ENCODE measurements around the gene EPHA1.

EPHA1 gene

DNA sequence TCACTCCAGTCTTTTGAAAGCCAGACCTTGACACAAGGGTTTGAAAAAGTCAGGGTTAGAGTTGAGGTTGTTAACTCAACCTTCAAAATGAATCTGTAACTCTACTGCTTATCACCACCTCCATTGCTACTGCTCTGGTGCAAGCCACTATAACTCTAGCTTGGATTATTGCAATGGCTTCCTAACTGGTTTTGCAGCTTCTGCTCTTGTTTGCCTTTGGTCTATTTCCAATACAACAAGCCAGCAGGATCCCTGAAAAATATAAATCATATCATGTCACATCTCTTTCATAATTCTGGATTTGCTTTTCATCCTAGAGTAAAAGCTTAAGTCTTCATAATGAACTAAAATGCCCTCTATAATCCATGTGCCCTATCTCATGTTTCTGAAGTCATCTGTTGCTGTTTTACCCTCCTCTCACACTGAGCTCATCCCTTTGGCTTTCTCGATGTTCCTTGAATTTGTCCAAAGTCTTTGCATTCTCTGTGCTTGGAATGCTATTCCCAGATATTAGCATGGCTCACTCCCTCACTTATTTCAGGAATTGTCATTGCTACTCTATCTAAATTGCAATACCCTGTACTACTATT, 45.5 kb upstream of the EPHA1 start:
- DNase-seq: no peak
- Histone ChIP-seq H3K4me3 (ENCODE audit: low read depth, low read length) (no peak overlapping the region), H3K9me3 (ENCODE audit: severe bottlenecking) (no peaks in the 10 kb centered on the region), H3K27me3 (ENCODE audit: insufficient read depth, low read depth, severe bottlenecking) (no peaks in the 10 kb centered on the region), H3K36me3 (no peaks in the 10 kb centered on the region), H3K27ac (no peak overlapping the region)
- TF ChIP-seq, protein P1, sequence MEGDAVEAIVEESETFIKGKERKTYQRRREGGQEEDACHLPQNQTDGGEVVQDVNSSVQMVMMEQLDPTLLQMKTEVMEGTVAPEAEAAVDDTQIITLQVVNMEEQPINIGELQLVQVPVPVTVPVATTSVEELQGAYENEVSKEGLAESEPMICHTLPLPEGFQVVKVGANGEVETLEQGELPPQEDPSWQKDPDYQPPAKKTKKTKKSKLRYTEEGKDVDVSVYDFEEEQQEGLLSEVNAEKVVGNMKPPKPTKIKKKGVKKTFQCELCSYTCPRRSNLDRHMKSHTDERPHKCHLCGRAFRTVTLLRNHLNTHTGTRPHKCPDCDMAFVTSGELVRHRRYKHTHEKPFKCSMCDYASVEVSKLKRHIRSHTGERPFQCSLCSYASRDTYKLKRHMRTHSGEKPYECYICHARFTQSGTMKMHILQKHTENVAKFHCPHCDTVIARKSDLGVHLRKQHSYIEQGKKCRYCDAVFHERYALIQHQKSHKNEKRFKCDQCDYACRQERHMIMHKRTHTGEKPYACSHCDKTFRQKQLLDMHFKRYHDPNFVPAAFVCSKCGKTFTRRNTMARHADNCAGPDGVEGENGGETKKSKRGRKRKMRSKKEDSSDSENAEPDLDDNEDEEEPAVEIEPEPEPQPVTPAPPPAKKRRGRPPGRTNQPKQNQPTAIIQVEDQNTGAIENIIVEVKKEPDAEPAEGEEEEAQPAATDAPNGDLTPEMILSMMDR (IDR thresholded peaks at IDR 0.05; ENCODE audit: low read depth, low read length): no peak

DNA sequence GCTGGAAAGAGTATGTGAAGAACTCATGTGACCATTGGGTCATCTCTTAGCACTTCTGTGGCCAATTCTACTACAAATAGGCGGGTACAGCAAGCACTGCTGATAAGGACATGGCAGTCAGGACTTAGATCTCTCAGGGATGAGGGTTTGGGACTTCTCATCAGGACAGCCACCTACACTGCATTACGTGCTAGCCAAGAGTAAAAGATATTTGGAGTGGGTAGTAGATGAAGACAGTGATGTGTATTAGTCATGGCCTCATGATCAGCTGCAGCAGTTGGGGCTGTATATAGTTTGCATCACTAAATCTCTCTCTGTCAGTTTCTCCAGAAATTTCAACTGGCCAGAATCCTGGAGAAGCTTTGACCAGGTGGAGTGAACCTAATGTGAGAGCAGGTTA, 43.8 kb upstream of the EPHA1 start:
- no peak overlapping the region for H3K4me3 ChIP-seq (ENCODE audit: low read depth, low read length)
- no peaks in the 10 kb centered on the region for H3K27me3 ChIP-seq (ENCODE audit: insufficient read depth, low read depth, severe bottlenecking)
- no peaks in the 10 kb centered on the region for H3K9me3 ChIP-seq (ENCODE audit: severe bottlenecking)
- TF ChIP-seq, protein P1 (IDR thresholded peaks at IDR 0.05; ENCODE audit: low read depth, low read length): no peak
- DNase-seq: no peak
- H3K36me3 ChIP-seq: no peaks in the 10 kb centered on the region
- H3K27ac ChIP-seq: no peak overlapping the region

DNA sequence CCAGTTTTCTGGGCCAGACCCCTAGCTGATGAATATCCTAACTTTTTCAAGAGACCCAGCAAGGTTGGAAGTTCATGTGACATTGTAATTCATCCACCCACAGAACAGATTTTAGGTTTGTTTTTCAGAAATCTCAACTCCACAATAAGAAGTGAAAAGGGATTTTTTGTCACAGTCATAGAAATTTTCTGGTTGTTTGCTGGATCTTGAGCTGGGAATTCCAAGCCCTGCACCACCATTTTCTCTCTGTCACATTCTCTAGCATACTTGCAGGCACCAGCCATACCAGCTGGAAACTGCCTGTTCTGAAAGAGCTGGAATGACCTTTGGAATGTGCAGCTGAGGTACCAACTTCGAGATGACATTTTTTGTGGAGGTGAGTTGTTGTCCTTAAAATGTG, 43.1 kb upstream of the EPHA1 start:
- Histone ChIP-seq H3K36me3 (no peaks in the 10 kb centered on the region), H3K27me3 (ENCODE audit: insufficient read depth, low read depth, severe bottlenecking) (no peaks in the 10 kb centered on the region), H3K27ac (no peak overlapping the region), H3K4me3 (ENCODE audit: low read depth, low read length) (no peak overlapping the region), H3K9me3 (ENCODE audit: severe bottlenecking) (no peaks in the 10 kb centered on the region)
- TF ChIP-seq, protein P1 (IDR thresholded peaks at IDR 0.05; ENCODE audit: low read depth, low read length): no peak
- DNase-seq: no peak

DNA sequence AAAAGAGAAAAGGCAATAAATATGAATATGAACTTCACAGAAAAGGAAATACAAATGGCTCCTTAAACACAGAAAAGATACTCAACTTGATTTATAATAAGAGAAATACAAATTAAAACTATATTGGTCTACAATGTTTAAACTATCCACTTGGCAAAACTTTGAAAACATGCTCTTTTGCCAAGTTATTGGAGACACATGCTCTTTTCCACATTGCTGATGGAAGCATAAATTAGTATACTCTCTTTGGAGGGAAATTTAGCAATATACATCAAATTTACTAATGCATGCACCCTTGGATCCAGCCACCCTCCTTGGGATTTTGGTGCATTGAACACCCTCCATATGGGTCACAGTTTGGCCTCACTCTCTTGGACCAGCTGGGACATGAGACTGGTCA, 42.5 kb upstream of the EPHA1 start:
- no peak for DNase-seq
- H3K27ac ChIP-seq: no peak overlapping the region
- TF ChIP-seq, protein P1 (IDR thresholded peaks at IDR 0.05; ENCODE audit: low read depth, low read length): no peak

DNA sequence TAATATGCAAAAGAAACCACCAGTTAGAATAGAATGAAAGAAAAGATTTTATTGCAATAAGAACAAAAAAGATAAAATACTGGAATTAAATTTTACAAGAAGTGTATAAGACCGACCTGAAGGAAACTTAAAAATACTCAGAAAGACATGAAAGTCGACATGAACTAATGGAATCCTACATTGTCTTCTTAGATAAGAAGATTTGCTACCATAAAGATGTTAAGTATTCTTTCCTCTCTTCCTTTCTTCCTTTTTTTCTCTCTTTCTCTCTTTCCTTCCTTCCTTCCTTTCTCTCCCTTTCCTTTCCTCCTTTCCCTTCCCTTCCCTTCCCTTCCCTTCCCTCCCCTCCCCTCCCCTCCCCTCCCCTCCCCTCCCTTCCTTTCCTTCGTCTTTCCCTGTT, 41.1 kb upstream of the EPHA1 start:
- TF ChIP-seq, protein P1 (IDR thresholded peaks at IDR 0.05; ENCODE audit: low read depth, low read length): no peak
- Histone ChIP-seq H3K4me3 (ENCODE audit: low read depth, low read length) (no peak overlapping the region), H3K9me3 (ENCODE audit: severe bottlenecking) (no peaks in the 10 kb centered on the region), H3K27me3 (ENCODE audit: insufficient read depth, low read depth, severe bottlenecking) (no peaks in the 10 kb centered on the region), H3K27ac (no peak overlapping the region), H3K36me3 (no peaks in the 10 kb centered on the region)
- DNase-seq: no peak

More for the DNA sequence above, 42.5 kb upstream of the EPHA1 start:
- H3K4me3 ChIP-seq (ENCODE audit: low read depth, low read length): no peak overlapping the region
- H3K36me3 ChIP-seq: no peaks in the 10 kb centered on the region
- no peaks in the 10 kb centered on the region for H3K9me3 ChIP-seq (ENCODE audit: severe bottlenecking)
- H3K27me3 ChIP-seq (ENCODE audit: insufficient read depth, low read depth, severe bottlenecking): no peaks in the 10 kb centered on the region

DNA sequence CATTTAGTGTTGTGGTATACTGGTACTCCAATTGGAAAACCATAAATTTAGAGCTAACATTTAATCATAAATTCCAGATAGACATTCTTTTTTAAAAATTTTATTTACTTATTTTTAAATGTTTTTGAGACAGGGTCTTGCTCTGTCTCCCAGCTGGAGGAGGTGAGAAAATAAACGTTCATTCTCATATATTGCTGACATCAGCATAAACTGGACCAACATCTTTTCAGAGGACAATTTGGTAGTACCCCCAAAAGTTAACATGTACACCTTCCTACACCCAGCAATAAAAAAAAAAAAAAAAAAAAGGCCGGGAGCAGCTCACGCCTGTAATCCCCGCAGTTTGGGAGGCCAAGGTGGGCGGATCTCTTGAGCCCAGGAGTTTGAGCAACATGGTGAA, 39.8 kb upstream of the EPHA1 start:
- no peak for DNase-seq
- Histone ChIP-seq H3K36me3 (no peaks in the 10 kb centered on the region), H3K9me3 (ENCODE audit: severe bottlenecking) (no peaks in the 10 kb centered on the region), H3K4me3 (ENCODE audit: low read depth, low read length) (no peak overlapping the region), H3K27me3 (ENCODE audit: insufficient read depth, low read depth, severe bottlenecking) (no peaks in the 10 kb centered on the region), H3K27ac (no peak overlapping the region)
- TF ChIP-seq, protein P1 (IDR thresholded peaks at IDR 0.05; ENCODE audit: low read depth, low read length): no peak
